HepG2 (cell line): ENCODE data around the gene SH3BP5.

Source experiments
- EZH2 ChIP-seq: conservative IDR thresholded peaks from 2 replicates; pipeline ENCODE4 v1.6.1; 2012; ENCODE audit warnings: mild to moderate bottlenecking, low read depth, low read length, moderate library complexity
- JUN ChIP-seq: sonication (generic); formaldehyde crosslinking; IDR thresholded peaks from 2 replicates; pipeline ENCODE4 v1.4.0; 2020; ENCODE audit warnings: mild to moderate bottlenecking, missing genetic modification reagents
- SIN3A ChIP-seq: IDR thresholded peaks from 2 replicates; pipeline ENCODE4 v1.6.1; 2011; ENCODE audit warnings: low read depth, mild to moderate bottlenecking, control low read depth, low read length, borderline replicate concordance
- ZNF879 ChIP-seq: sonication (generic); formaldehyde crosslinking; IDR thresholded peaks from 2 replicates; pipeline ENCODE4 v1.8.1; 2023; ENCODE audit warnings: missing genetic modification reagents
- TF ChIP-seq, protein P1 (sequence below): sonication (generic); formaldehyde crosslinking; IDR thresholded peaks from 2 replicates; pipeline ENCODE4 v1.5.0; 2020; ENCODE audit warnings: mild to moderate bottlenecking, missing genetic modification reagents, moderate library complexity

DNA sequence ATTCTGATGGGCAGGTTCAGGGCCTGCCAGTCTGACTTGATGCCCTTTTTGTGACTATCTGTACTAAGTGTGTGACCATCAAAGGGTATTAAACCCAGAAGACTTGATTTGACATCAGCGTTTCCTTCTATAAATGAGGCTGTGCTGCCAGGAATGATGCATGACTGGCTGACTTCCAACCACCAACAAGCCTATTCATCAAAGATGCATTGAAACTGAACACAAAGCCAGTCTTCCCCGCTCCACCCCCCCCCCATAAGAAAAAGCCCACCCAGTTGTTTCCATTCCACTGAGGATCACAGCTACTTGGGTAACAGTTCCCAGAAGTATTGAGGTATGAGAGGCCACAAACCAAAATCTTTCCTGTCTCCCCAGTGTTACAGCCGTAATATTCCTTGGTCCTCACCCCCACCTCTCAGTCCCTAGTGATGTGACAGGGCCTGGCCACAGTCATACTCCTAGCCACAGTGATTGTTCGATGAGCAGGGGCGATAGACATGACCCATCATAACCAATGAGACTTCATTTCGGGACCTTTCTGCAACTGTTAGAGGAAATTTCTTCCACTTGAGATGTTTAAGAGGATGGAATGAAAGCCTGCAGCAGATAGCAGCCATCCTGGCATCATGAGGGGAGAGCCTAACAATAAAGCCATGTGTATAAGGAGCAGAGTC lies 22.6 kb downstream of the SH3BP5 start:
- no peak for TF ChIP-seq ZNF879
- TF ChIP-seq, protein P1, sequence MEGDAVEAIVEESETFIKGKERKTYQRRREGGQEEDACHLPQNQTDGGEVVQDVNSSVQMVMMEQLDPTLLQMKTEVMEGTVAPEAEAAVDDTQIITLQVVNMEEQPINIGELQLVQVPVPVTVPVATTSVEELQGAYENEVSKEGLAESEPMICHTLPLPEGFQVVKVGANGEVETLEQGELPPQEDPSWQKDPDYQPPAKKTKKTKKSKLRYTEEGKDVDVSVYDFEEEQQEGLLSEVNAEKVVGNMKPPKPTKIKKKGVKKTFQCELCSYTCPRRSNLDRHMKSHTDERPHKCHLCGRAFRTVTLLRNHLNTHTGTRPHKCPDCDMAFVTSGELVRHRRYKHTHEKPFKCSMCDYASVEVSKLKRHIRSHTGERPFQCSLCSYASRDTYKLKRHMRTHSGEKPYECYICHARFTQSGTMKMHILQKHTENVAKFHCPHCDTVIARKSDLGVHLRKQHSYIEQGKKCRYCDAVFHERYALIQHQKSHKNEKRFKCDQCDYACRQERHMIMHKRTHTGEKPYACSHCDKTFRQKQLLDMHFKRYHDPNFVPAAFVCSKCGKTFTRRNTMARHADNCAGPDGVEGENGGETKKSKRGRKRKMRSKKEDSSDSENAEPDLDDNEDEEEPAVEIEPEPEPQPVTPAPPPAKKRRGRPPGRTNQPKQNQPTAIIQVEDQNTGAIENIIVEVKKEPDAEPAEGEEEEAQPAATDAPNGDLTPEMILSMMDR (CRISPR knock-in tag) = no peak
- no peak for TF ChIP-seq EZH2
- no peak for TF ChIP-seq JUN
- no peak for TF ChIP-seq SIN3A
